Measurements from ENCODE around the gene C17orf107. TPM values are rescaled to one million over a fixed set of nuclear protein-coding genes. Genes with fewer than 3 reads are reported as not detected.

Gene C17orf107
- total RNA-seq, 1 donor from 2014 or later = 5.5 TPM

GRCh38 chr17:4870855-4871254, 28.5 kb upstream of the C17orf107 start:
- DNase-seq (ENCODE audit: low read depth) (no peak), FAIRE-seq (no peak)
- Histone ChIP-seq H3K4me3 (ENCODE audit: low read depth, low read length) (no peak overlapping the region), H3K36me3 (ENCODE audit: control insufficient read depth, insufficient read depth, low read length) (peaks cover 12% of the 10 kb centered on the region), H3K27me3 (ENCODE audit: control insufficient read depth, insufficient read depth, low read length) (no peaks in the 10 kb centered on the region)
- no peak for TF ChIP-seq CTCF (IDR thresholded peaks at IDR 0.05; ENCODE audit: insufficient read depth, low read length, severe bottlenecking)

GRCh38 chr17:4872786-4873185, 26.6 kb upstream of the C17orf107 start:
- DNase-seq (ENCODE audit: low read depth) (no peak), FAIRE-seq (no peak)
- Histone ChIP-seq H3K4me3 (ENCODE audit: low read depth, low read length) (no peak overlapping the region), H3K36me3 (ENCODE audit: control insufficient read depth, insufficient read depth, low read length) (peaks cover 22% of the 10 kb centered on the region), H3K27me3 (ENCODE audit: control insufficient read depth, insufficient read depth, low read length) (no peaks in the 10 kb centered on the region)
- TF ChIP-seq CTCF (IDR thresholded peaks at IDR 0.05; ENCODE audit: insufficient read depth, low read length, severe bottlenecking) = no peak

GRCh38 chr17:4877089-4877488, 22.2 kb upstream of the C17orf107 start:
- peaks cover 44% of the 10 kb centered on the region for H3K36me3 ChIP-seq (ENCODE audit: control insufficient read depth, insufficient read depth, low read length)
- H3K4me3 ChIP-seq (ENCODE audit: low read depth, low read length) = no peak overlapping the region
- FAIRE-seq (no peak), DNase-seq (ENCODE audit: low read depth) (no peak)
- no peak for TF ChIP-seq CTCF (IDR thresholded peaks at IDR 0.05; ENCODE audit: insufficient read depth, low read length, severe bottlenecking)
- H3K27me3 ChIP-seq (ENCODE audit: control insufficient read depth, insufficient read depth, low read length) = no peaks in the 10 kb centered on the region

GRCh38 chr17:4879601-4880000, 19.7 kb upstream of the C17orf107 start:
- no peak for TF ChIP-seq CTCF (IDR thresholded peaks at IDR 0.05; ENCODE audit: insufficient read depth, low read length, severe bottlenecking)
- Histone ChIP-seq H3K27me3 (ENCODE audit: control insufficient read depth, insufficient read depth, low read length) (no peaks in the 10 kb centered on the region), H3K36me3 (ENCODE audit: control insufficient read depth, insufficient read depth, low read length) (peaks cover 49% of the 10 kb centered on the region), H3K4me3 (ENCODE audit: low read depth, low read length) (no peak overlapping the region)
- FAIRE-seq (no peak), DNase-seq (ENCODE audit: low read depth) (no peak)

GRCh38 chr17:4880857-4881256, 18.5 kb upstream of the C17orf107 start:
- H3K4me3 ChIP-seq (ENCODE audit: low read depth, low read length) = no peak overlapping the region
- DNase-seq (ENCODE audit: low read depth) (no peak), FAIRE-seq (no peak)
- no peak for TF ChIP-seq CTCF (IDR thresholded peaks at IDR 0.05; ENCODE audit: insufficient read depth, low read length, severe bottlenecking)
- peaks cover 61% of the 10 kb centered on the region for H3K36me3 ChIP-seq (ENCODE audit: control insufficient read depth, insufficient read depth, low read length)
- no peaks in the 10 kb centered on the region for H3K27me3 ChIP-seq (ENCODE audit: control insufficient read depth, insufficient read depth, low read length)

- no peaks in the 10 kb centered on the region for H3K27me3 ChIP-seq (ENCODE audit: control insufficient read depth, insufficient read depth, low read length)
- FAIRE-seq = no peak
- TF ChIP-seq CTCF (IDR thresholded peaks at IDR 0.05; ENCODE audit: insufficient read depth, low read length, severe bottlenecking) = peak; percentile 93
- DNase-seq (ENCODE audit: low read depth) = peak; percentile 69
- no peak overlapping the region for H3K4me3 ChIP-seq (ENCODE audit: low read depth, low read length)
- peaks cover 65% of the 10 kb centered on the region for H3K36me3 ChIP-seq (ENCODE audit: control insufficient read depth, insufficient read depth, low read length)
Observed at GRCh38 chr17:4881761-4882555, 17.4 kb upstream of the C17orf107 start.
